NCI-H2081 (cell line): Measurements from ENCODE around the gene ZMAT2.
"Not testable (repeated sequence)": the region's sequence is repeated elsewhere in the genome, so short reads cannot be mapped to it uniquely, and the experiment has no call there.

Experiments used
- DNase-seq, 2 experiments: peaks; one replicate each; lab custom pipeline; 2025; lab: John Stamatoyannopoulos, UW

ZMAT2 gene

GRCh38 chr5:140708787-140709186, 8.5 kb downstream of the ZMAT2 start:
- not testable (repeated sequence) for DNase-seq

- peak; percentile 73 to 86 for DNase-seq
These were observed 10.8 kb downstream of the ZMAT2 start for GRCh38 chr5:140710899-140711552.

GRCh38 chr5:140711794-140712193, 11.5 kb downstream of the ZMAT2 start:
- no peak for DNase-seq

- no peak for DNase-seq
These were observed 13.4 kb downstream of the ZMAT2 start for GRCh38 chr5:140713562-140714094.

- not testable (repeated sequence) for DNase-seq
These were observed 16.0 kb downstream of the ZMAT2 start for GRCh38 chr5:140716238-140716637.

- DNase-seq = no peak
These were observed 18.0 kb downstream of the ZMAT2 start for GRCh38 chr5:140718266-140718592.

GRCh38 chr5:140720738-140721137, 20.5 kb downstream of the ZMAT2 start:
- DNase-seq = not testable (repeated sequence)

- DNase-seq = not testable (repeated sequence)
These were observed 21.1 kb downstream of the ZMAT2 start for GRCh38 chr5:140721395-140721794.

GRCh38 chr5:140725799-140726471, 25.7 kb downstream of the ZMAT2 start:
- peak in 1 of 2 experiments; percentile 5 for DNase-seq

- DNase-seq = no peak
These were observed 32.9 kb downstream of the ZMAT2 start for GRCh38 chr5:140733098-140733497.

GRCh38 chr5:140734354-140734753, 34.1 kb downstream of the ZMAT2 start:
- peak in 1 of 2 experiments; percentile 4 for DNase-seq

- no peak for DNase-seq
These were observed 37.2 kb downstream of the ZMAT2 start for GRCh38 chr5:140737486-140737885.

- no peak for DNase-seq
These were observed 41.7 kb downstream of the ZMAT2 start for GRCh38 chr5:140741967-140742366.

GRCh38 chr5:140753561-140753960, 53.3 kb downstream of the ZMAT2 start:
- no peak for DNase-seq
